ENCODE data around the gene PKLR. TPM values are rescaled to one million over a fixed set of nuclear protein-coding genes. Genes with fewer than 3 reads are reported as not detected.

PKLR gene
- total RNA-seq, 1 experiment from 2014 or later = not detected

GRCh38 chr1:155268630-155269029, 32.6 kb downstream of the PKLR start:
- H3K79me2 ChIP-seq (ENCODE audit: insufficient read depth, low read length) = peaks cover 11% of the 10 kb centered on the region
- H3K27ac ChIP-seq (ENCODE audit: insufficient read length, low read depth, low read length) = no peak overlapping the region
- H4K8ac ChIP-seq (replicated peaks; ENCODE audit: insufficient read length, low read depth, low read length) = no peak overlapping the region
- no peak overlapping the region for H2BK15ac ChIP-seq (ENCODE audit: low read depth, low read length)
- H3K4me1 ChIP-seq (ENCODE audit: insufficient read depth, low read length) = peaks cover 4% of the 10 kb centered on the region
- no peak for DNase-seq
- H2AK5ac ChIP-seq (ENCODE audit: insufficient read length, low read length) = no peak overlapping the region
- H3K79me1 ChIP-seq (ENCODE audit: insufficient read depth, low read depth, low read length, poor library complexity, severe bottlenecking) = peaks cover 4% of the 10 kb centered on the region
- no peak overlapping the region for H3K4me2 ChIP-seq (ENCODE audit: insufficient read depth, insufficient read length, low read length)
- H3T11ph ChIP-seq (ENCODE audit: low read length) = no peak overlapping the region
- no peaks in the 10 kb centered on the region for H3K27me3 ChIP-seq (ENCODE audit: insufficient read depth, low read length)
- TF ChIP-seq CTCF (conservative IDR thresholded peaks at IDR 0.05) = no peak
- no peak overlapping the region for H4K91ac ChIP-seq (ENCODE audit: insufficient read length, low read depth, low read length)
- no peak overlapping the region for H2BK120ac ChIP-seq (ENCODE audit: low read depth, low read length, poor library complexity, severe bottlenecking)
- no peak overlapping the region for H3K56ac ChIP-seq (ENCODE audit: insufficient read length, low read depth, low read length)
- H3K23me2 ChIP-seq (ENCODE audit: insufficient read length, low read depth, low read length, poor library complexity, severe bottlenecking) = peaks cover 6% of the 10 kb centered on the region
- no peaks in the 10 kb centered on the region for H4K20me1 ChIP-seq (ENCODE audit: control insufficient read depth, insufficient read depth, insufficient read length)
- no peaks in the 10 kb centered on the region for H3K9me3 Mint-ChIP-seq
- no peak overlapping the region for H3K18ac ChIP-seq (ENCODE audit: insufficient read length, low read depth, low read length)
- WGBS (ENCODE audit: extremely low coverage, insufficient read length, low lambda C conversion rate) = no CpG with 5 or more reads among the region's 21 CpGs
- H4K5ac ChIP-seq (ENCODE audit: insufficient read length, low read depth, low read length) = no peak overlapping the region
- no peak overlapping the region for H3K27ac Mint-ChIP-seq
- no peak overlapping the region for H2AFZ ChIP-seq (ENCODE audit: low read length)
- no peak overlapping the region for H3K9ac ChIP-seq (ENCODE audit: extremely low read depth, insufficient read length, low read length)
- no peak overlapping the region for H2BK5ac ChIP-seq (ENCODE audit: insufficient read length, low read length)
- no peak overlapping the region for H3K4me3 Mint-ChIP-seq
- H3K23ac ChIP-seq (ENCODE audit: insufficient read length, low read depth, low read length) = no peak overlapping the region
- H3K4ac ChIP-seq (ENCODE audit: low read depth, low read length) = no peak overlapping the region
- no peaks in the 10 kb centered on the region for H3K9me3 ChIP-seq (ENCODE audit: control insufficient read depth, low read depth, low read length)
- H2BK12ac ChIP-seq (ENCODE audit: insufficient read length, low read depth, low read length) = no peak overlapping the region
- H3K36me3 Mint-ChIP-seq (ENCODE audit: insufficient read depth in 1 of 3, low read depth in 3 of 3) = peaks cover 70 to 90% (median 86%) of the 10 kb centered on the region in 3 experiments; a peak in 6 of 7 replicates
- H3K14ac ChIP-seq (ENCODE audit: insufficient read depth, low read length) = no peak overlapping the region
- no peak overlapping the region for H2BK20ac ChIP-seq (ENCODE audit: low read depth, low read length, poor library complexity, severe bottlenecking)
- peaks cover 4 to 15% of the 10 kb centered on the region in 2 experiments for H3K4me1 Mint-ChIP-seq
- no peaks in the 10 kb centered on the region for H3K27me3 Mint-ChIP-seq (ENCODE audit: low read depth)
